Activated CD8-positive, alpha-beta T cell treated with anti-CD3 and anti-CD28 coated beads for 36 hours (primary cell): Measurements from ENCODE around the gene MANF. TPM values are rescaled to one million over a fixed set of nuclear protein-coding genes. Genes with fewer than 3 reads are reported as not detected.

ENCODE experiments used
- ATAC-seq: fragments of 200-7000 bp; cut with Tn5 transposase; one replicate; pipeline ENCODE4 v1.10.0; 2021; ENCODE audit warnings: mild to moderate bottlenecking, moderate library complexity
- CTCF ChIA-PET: fragments of 350-600 bp; sonication (Branson Sonifier 250); formaldehyde crosslinking; loops from one replicate; lab custom pipeline; 2021; ENCODE audit warnings: antibody characterized with exemption; lab: Charles Lee
- POLR2A ChIA-PET: fragments of 350-600 bp; sonication (Branson Sonifier 250); formaldehyde crosslinking; loops from one replicate; lab custom pipeline; 2021; ENCODE audit warnings: antibody characterized with exemption; lab: Charles Lee
- DNase-seq: peaks from one replicate; pipeline ENCODE4 v3.0.0-alpha.2; 2020
- H3K27ac Mint-ChIP-seq: one replicate; pipeline ENCODE4 v1.8.0; 2021; ENCODE audit warnings: mild to moderate bottlenecking, mixed read lengths
- H3K27me3 Mint-ChIP-seq: one replicate; pipeline ENCODE4 v1.8.0; 2021; ENCODE audit warnings: mixed read lengths
- H3K36me3 Mint-ChIP-seq: one replicate; pipeline ENCODE4 v1.8.0; 2021; ENCODE audit warnings: low read depth, mixed read lengths
- H3K4me1 Mint-ChIP-seq: one replicate; pipeline ENCODE4 v1.8.0; 2021; ENCODE audit warnings: low read depth, mixed read lengths
- H3K4me3 Mint-ChIP-seq: one replicate; pipeline ENCODE4 v1.8.0; 2021; ENCODE audit warnings: mild to moderate bottlenecking, moderate library complexity, mixed read lengths
- H3K9me3 Mint-ChIP-seq: one replicate; pipeline ENCODE4 v1.8.0; 2021; ENCODE audit warnings: mixed read lengths
- intact Hi-C: fragments of 100-400 bp; cut with micrococcal nuclease; formaldehyde crosslinking; loops from one replicate; pipeline ENCODE4 v1.10.0; 2022
- total RNA-seq, 2 experiments: library from RNA; stranded (reverse); gene quantifications; one replicate each; pipeline ENCODE4 v1.2.3, GENCODE V29; 2021
- TF ChIP-seq, protein P1 (sequence below): fragments of 200-600 bp; IDR thresholded peaks from one replicate; pipeline ENCODE4 v1.8.0; 2022; ENCODE audit warnings: antibody characterized with exemption, mild to moderate bottlenecking

The MANF gene
- total RNA-seq, 2 experiments from 2014 or later: 107 to 109 TPM

DNA sequence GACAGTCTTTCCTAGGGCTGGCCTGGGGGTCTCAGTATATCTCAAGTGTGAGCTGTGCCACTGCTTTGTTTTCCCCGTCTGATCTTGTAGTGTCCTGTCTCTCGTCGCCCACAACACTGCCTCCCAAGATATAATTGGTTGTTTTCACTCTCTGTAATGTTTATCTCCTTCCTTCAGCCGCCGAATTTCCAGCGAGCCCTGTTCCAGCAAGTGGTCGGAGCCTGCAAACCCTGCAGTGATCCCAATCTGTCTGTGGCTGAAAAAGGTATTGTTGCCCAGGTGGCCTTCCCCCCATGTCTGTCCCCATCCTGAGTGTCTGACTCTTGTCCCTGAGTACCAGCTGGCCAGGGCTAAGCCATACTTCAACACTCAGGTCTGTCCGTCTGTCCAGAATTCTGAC, 9.5 kb upstream of the MANF start:
- Mint-ChIP-seq H3K27me3 (no peaks in the 10 kb centered on the region), H3K36me3 (no peaks in the 10 kb centered on the region), H3K9me3 (no peaks in the 10 kb centered on the region), H3K27ac (no peak overlapping the region), H3K4me3 (no peak overlapping the region), H3K4me1 (peaks cover 8% of the 10 kb centered on the region)
- ATAC-seq: no peak
- no peak for DNase-seq
- intact Hi-C loops: no loop called here
- POLR2A ChIA-PET: interaction anchor here (0.6 kb wide), 2 partner anchors 239 to 774 kb away, joined by 3 to 4 read pairs; no protein-coding TSS in a partner anchor
- TF ChIP-seq, protein P1, sequence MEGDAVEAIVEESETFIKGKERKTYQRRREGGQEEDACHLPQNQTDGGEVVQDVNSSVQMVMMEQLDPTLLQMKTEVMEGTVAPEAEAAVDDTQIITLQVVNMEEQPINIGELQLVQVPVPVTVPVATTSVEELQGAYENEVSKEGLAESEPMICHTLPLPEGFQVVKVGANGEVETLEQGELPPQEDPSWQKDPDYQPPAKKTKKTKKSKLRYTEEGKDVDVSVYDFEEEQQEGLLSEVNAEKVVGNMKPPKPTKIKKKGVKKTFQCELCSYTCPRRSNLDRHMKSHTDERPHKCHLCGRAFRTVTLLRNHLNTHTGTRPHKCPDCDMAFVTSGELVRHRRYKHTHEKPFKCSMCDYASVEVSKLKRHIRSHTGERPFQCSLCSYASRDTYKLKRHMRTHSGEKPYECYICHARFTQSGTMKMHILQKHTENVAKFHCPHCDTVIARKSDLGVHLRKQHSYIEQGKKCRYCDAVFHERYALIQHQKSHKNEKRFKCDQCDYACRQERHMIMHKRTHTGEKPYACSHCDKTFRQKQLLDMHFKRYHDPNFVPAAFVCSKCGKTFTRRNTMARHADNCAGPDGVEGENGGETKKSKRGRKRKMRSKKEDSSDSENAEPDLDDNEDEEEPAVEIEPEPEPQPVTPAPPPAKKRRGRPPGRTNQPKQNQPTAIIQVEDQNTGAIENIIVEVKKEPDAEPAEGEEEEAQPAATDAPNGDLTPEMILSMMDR: no peak
- CTCF ChIA-PET: interaction anchor here (2.9 kb wide), 1 partner anchor 404 kb away, joined by 7 read pairs; no protein-coding TSS in a partner anchor

DNA sequence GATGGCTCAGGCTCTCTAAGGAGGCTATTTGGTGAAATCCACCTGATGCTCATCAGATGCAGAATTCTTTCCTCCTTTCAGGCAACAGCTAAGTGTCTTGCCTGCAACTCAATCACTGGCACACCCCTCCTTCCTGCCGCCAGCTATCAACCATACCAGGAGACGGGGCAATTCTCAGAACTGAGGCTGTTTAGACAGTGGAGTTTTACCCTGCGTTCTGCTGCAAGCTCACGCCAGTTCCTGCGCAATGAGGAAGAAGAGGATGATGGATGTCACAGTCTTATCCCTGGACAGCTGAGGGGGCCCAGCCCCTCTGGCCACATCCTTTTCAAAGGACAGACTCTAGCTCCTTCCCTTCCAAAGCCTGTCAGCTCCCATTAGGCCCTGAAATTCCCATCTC, 7.0 kb upstream of the MANF start:
- no peaks in the 10 kb centered on the region for H3K9me3 Mint-ChIP-seq
- H3K27me3 Mint-ChIP-seq: no peaks in the 10 kb centered on the region
- intact Hi-C loops: no loop called here
- DNase-seq (no peak), ATAC-seq (no peak)
- CTCF ChIA-PET: interaction anchor here (1.1 to 4.4 kb wide), 3 partner anchors 8 to 12 kb away, joined by 3 to 17 read pairs (median 4); no protein-coding TSS in a partner anchor
- POLR2A ChIA-PET: no interaction called here
- TF ChIP-seq, protein P1: no peak
- H3K4me1 Mint-ChIP-seq: peaks cover 6% of the 10 kb centered on the region
- H3K27ac Mint-ChIP-seq: no peak overlapping the region
- no peaks in the 10 kb centered on the region for H3K36me3 Mint-ChIP-seq
- no peak overlapping the region for H3K4me3 Mint-ChIP-seq

DNA sequence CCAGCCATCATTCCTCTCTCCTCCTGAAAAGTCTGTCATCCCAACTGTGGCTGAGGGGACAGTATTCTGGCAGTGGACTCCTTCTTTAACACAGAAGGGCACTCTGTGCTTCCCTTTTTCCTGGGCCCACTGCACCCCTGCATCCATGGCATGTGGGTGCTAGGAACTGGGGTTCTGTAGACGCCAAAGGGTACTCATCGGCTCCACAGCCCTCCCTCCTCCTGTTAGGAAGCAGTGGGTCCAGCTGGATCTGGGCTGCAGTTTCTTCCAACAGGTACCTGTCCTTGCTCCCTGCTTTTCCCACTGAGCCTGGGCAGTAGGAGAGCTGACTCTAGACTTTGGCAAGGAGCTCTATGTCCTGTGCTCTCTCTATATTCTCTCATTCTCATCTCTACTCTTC, 6.4 kb upstream of the MANF start:
- peaks cover 11% of the 10 kb centered on the region for H3K4me1 Mint-ChIP-seq
- no peak overlapping the region for H3K27ac Mint-ChIP-seq
- intact Hi-C loops: no loop called here
- H3K4me3 Mint-ChIP-seq: no peak overlapping the region
- H3K27me3 Mint-ChIP-seq: no peaks in the 10 kb centered on the region
- TF ChIP-seq, protein P1: no peak
- H3K9me3 Mint-ChIP-seq: no peaks in the 10 kb centered on the region
- peaks cover 4% of the 10 kb centered on the region for H3K36me3 Mint-ChIP-seq
- POLR2A ChIA-PET: no interaction called here
- no peak for ATAC-seq
- DNase-seq: no peak
- CTCF ChIA-PET: interaction anchor here (1.1 to 4.4 kb wide), 3 partner anchors 8 to 11 kb away, joined by 3 to 17 read pairs (median 3); no protein-coding TSS in a partner anchor

DNA sequence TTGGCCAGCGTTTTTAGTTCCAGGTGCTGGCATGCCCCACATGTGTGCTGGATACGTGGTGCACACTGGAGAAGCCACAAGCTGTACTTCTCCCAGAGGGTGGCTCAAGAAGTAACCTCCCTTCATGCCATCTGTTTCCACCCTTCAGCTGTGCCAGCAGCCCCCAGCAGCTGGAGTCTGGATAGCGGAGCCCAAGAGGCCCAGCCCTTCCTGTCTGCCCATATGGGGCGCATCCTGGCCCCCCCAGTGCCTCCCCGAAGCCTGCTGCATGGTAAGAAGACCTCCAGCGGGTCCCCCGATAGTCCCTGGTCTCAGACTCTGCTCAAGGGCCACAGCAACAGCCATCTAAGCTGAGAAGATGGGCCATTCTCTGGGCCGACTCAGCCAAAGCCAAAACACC, 5.8 kb upstream of the MANF start:
- intact Hi-C loops: no loop called here
- peaks cover 14% of the 10 kb centered on the region for H3K4me1 Mint-ChIP-seq
- H3K27ac Mint-ChIP-seq: no peak overlapping the region
- ChIA-PET POLR2A (no interaction called here), CTCF (interaction anchor here (0.9 to 4.4 kb wide), 3 partner anchors 8 to 763 kb away, joined by 3 to 17 read pairs (median 3); no protein-coding TSS in a partner anchor)
- no peaks in the 10 kb centered on the region for H3K9me3 Mint-ChIP-seq
- no peaks in the 10 kb centered on the region for H3K27me3 Mint-ChIP-seq
- TF ChIP-seq, protein P1: no peak
- ATAC-seq (no peak), DNase-seq (no peak)
- H3K36me3 Mint-ChIP-seq: peaks cover 9% of the 10 kb centered on the region
- H3K4me3 Mint-ChIP-seq: no peak overlapping the region

DNA sequence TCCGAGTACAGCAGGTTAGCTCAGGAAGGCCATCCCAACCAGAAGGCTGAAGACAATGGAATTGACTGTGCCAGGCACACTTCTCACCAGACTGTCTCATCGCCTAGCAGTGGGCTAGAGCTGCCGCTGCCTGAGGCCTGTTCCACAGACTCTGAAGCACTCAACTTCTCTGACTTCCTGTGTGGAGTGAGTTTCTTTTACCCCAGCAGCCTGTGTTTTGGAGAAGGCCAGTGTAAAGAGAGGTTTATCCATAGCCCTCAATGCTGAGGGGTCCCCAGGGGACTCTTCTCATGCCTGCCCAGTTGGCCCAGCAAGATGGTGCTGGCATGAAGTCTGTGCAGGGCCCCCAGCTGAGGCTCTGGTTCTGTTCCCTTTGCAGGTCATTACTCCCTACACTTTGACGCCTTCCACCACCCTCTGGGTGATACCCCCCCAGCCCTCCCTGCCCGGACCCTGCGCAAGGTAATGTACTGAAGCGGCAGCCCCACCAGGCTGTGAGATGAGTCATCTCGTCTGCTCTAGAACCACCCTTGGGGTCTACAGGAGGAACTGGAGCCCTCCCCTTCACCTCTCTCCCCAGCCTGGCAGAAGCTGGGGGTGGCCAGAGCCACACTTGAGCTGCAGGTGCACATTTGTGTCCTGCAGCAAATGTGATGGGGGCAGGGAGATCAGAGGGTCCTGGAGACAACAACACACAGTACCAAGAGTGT, 5.2 kb upstream of the MANF start:
- DNase-seq: no peak
- H3K27ac Mint-ChIP-seq: no peak overlapping the region
- POLR2A ChIA-PET: no interaction called here

More for the DNA sequence above, 5.2 kb upstream of the MANF start:
- TF ChIP-seq, protein P1: no peak
- Mint-ChIP-seq H3K4me1 (peaks cover 14% of the 10 kb centered on the region), H3K9me3 (no peaks in the 10 kb centered on the region), H3K27me3 (no peaks in the 10 kb centered on the region), H3K36me3 (peaks cover 13% of the 10 kb centered on the region), H3K4me3 (no peak overlapping the region)
- peak; percentile 14 for ATAC-seq
- intact Hi-C loops: loop anchor here (10.0 kb wide), 1 partner anchor 305 kb away; no protein-coding TSS in a partner anchor
- CTCF ChIA-PET: interaction anchor here (0.7 to 4.4 kb wide), 5 partner anchors 9 to 764 kb away, joined by 3 to 17 read pairs (median 4); no protein-coding TSS in a partner anchor
